GM11168 (cell line): ENCODE results near the gene BIN1.

Experiments used
- in situ Hi-C: fragments of 300-500 bp; cut with MboI; formaldehyde crosslinking; loops from one replicate; pipeline ENCODE4 v1.12.0; 2022; ENCODE audit warnings: low sequenced_read_pairs; ENCODE audit not compliant: unreplicated experiment

The BIN1 gene, protein sequence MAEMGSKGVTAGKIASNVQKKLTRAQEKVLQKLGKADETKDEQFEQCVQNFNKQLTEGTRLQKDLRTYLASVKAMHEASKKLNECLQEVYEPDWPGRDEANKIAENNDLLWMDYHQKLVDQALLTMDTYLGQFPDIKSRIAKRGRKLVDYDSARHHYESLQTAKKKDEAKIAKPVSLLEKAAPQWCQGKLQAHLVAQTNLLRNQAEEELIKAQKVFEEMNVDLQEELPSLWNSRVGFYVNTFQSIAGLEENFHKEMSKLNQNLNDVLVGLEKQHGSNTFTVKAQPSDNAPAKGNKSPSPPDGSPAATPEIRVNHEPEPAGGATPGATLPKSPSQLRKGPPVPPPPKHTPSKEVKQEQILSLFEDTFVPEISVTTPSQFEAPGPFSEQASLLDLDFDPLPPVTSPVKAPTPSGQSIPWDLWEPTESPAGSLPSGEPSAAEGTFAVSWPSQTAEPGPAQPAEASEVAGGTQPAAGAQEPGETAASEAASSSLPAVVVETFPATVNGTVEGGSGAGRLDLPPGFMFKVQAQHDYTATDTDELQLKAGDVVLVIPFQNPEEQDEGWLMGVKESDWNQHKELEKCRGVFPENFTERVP

DNA sequence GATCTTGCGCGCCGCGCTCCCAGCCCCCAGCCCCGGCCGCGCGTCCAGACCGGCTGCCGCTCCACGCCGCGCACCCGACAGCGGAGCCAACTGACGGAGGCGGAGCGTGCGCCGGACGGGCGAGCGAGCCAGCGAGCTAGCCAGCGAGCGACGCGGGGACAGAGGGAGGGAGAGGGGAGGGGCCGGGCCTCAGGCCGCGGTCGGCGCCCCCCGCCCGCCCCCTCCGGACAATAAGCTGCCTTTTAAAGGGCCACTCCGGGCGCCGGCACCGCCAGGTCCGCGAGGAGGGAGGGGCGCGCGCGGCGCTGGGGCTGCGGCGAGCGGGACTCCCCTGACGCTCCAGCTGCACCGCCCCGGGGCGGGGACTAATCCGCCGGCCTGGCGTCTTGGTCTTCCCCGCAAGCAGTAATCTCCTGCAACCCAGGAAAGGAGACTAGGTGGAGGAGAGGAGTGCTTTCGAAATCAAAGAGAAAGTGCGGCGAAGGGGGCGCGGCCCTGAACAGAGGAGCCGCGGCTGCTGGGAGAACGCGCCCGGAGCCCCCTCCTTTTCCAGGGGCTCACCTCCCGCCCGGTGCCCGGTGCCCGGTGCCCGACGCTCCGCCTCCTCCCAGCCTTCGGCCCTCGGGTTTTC, at the start of gene BIN1:
BIN1 (minus strand) TSS at position 164 of the 631 bp plus-strand sequence. CDS start 211 bp downstream, outside the sequence.
- in situ Hi-C loops = no loop called here

DNA sequence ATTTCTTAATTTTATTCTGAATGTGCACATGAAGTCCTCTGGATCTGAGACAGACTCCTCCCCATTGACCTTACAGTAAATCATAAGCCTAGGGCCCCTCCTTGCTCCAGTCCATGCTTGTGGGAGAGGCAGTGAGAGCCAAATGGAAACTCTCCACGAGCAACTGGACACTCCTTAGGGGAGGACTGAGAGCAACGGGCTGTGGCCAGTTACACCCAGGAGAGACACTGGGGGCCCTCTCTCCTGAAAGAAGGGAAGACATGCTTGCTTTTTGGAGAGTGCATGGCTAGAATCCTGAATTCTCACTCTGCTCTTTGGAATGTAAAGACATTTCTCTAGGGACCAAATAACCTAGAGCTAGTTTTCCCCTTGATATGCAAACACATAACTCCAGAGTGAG, 49.0 kb upstream of the BIN1 start:
- in situ Hi-C loops = no loop called here

DNA sequence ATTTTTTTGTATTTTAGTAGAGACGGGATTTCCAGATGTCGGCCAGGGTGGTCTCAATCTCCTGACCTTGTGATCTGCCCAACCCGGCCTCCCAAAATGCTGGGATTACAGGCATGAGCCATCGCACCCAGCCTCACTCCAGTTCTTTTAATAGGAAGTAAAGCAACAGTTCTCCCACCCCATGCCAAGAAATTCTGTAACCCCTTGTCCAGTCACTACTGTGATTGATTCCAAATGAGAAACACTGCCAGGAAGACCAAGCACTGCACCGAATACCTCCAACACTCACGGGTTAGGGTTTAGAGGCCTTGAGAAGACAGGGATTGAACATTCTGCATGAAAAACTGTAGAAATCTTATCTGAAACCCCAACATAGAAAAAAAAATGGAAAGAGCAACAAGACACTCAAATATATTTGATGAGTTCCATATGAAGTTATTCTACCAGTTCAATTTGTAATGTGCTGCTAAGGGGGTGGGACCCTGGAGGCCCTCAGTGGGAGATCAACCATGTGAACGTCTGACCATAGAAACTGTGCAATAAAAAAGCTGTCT, 48.2 kb upstream of the BIN1 start:
- in situ Hi-C loops = no loop called here

DNA sequence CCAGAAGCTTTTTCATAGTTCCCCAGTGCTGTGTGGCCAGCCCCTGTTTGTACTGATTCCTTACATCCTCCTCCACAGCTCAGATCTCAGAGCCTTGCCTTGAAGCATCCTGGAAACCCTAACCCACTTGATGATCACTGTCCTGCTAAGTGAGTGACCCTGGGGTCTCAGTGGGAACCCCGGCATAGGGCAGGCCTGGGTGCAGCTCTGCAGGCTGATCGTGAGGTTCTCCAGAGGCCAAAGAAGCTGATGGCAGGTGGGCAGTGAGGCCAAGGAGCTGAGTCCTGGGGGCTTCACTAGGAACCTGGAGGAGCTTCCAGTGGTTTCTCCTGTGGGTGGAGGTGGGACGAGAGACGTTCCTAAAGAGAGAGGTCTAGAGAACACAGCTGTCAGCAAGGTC, 47.4 kb upstream of the BIN1 start:
- in situ Hi-C loops = no loop called here

DNA sequence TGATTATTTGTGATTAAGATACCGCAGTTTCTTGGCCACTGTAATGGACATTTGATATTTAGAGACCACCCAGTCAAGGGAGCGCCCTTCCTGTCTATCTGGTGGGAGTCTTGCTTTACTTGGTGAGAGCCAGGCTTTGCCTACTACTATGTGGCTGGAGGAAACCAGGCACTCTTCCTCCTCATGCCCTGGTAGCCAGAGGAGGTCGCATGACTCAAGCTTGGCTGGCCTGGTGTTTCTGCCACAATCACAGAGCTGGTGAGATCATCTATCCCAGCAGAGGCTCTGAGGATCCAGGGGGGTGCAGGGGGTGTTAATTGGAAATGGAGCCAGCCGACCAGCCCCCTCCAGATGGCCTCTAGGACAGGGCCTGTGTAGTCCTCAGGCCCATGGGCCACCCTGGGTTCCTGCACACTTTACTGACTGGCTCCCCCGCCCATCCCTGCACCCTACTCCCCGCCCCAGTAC, 46.8 kb upstream of the BIN1 start:
- in situ Hi-C loops = no loop called here

DNA sequence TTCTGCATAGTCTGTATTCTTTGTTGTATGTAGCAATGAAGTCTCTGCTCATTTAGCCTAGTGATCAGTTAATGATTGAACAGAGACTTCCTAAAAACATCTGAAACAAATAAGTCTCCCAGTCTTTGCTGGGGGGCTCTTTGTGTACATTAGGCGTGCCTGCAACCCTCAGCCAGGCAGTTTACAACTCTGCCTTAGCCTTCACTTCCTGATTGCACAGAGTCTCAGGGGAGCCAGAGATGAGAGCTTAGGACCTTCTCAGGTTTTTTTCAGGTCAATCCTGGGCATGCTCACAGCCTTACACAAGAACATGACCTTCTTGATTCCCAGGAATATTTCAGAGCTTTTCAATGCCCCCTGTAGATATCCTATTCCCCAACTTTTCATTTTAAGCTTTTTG, 44.0 kb upstream of the BIN1 start:
- in situ Hi-C loops = no loop called here

DNA sequence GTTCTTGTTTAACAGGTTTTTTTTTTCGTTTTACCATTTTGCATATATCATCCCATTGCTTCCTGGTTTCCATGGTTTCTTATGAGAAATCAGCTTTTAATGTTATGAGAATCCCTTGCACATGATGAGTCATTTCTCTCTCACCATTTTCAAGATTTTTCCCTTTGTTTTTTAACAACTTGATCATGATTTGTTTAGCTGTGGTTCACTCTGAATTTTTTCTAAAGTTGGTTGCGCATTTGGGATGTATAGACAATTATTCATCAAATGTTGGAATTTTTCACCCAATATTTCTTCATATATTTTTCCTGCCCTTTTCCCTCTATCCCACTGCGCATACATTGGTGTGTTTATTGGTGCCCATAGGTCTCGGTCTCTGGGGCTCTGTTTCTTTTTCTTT, 42.4 kb upstream of the BIN1 start:
- in situ Hi-C loops = no loop called here

DNA sequence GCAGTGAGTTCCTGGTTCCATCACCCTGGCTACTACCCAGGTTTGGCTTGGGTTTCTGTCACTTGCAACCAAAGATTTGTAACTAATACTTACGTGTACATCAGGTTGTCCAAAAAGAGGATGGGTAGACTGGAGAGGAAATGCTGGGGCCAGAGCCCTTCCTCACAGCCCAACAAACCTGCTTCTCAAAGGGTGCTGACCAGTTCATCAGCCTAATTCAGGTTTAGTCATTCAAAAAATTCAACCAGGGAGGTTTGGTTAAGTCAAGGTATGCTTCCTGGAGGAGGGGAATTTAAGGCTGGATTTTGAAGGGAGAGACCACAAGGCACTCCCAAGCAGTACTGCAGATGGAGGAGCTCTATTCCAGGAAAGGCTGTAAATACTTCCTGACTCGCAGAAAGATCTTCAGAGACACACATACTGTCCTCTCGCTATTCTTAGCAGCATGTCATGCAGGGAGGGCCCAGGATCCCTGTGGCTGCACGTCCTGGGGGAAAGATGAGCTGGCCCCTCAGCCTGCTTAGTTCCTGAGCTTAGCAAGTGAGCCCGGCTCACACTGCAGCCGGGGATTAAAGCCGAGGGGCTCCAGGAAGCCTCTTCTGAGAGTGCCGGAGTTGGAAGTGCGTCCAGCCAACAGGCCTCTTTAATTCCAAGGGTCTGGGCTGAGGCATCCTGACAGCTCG, 40.0 kb upstream of the BIN1 start:
- in situ Hi-C loops = no loop called here

DNA sequence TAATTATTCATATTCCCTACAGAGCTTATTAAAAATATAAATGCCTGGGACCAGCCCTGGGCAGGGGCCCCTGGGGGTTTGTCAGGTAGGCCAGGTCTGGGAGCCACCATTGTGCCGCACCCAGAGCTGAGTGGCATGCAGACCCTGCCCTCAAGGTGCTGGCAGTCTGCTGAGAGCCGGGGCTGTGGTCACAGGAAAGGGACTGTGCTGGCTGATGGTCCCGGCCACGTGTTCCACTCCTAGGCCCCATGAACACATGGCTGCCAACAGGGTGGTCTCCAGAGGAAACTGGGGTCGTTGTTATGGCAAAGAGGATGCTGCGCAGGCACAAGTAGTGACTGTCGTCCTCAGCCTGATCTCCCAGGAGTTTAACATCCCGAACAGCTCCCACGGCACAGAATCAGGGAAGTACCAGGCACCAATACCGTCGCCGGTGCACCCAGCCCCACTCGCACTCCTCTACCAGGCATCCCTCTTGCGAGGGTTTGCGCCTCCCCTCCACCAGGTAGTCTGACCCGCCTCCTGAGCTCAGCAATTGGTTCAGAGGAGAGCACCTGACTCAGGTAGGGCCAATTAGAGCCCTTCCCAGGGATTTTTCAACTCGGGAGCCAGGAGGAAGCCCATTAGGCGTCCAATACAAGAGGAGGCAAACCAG, 39.2 kb upstream of the BIN1 start:
- in situ Hi-C loops = no loop called here

DNA sequence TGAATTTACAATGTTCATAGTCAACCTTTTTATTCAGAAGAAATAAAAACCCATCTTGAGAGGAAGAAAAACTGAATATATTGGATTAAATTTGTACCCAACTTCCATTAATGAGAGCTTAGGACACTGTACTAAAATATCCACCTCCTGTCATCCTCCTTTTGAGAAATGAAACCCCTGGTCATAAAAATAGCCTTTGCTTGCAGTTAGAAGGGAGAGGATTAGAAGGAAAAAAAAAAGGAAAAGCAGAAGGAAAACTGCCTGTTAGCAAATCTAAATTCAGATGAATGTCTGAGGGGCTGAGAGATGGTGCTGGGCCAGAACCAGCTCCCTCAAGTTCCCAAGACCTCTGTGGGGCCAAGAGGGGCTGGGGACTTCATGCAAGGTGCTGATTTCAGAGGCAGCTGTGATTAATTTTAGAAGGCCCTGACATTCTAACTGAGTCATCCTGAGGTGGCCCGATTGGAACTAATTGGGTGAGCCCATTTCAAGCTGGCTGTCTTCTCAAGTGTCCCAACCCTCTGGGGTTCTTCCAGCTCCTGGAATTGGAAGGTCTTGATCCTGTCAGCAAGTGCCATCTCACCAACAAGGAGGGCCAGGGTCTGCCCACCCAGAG, 38.4 kb upstream of the BIN1 start:
- in situ Hi-C loops = no loop called here

DNA sequence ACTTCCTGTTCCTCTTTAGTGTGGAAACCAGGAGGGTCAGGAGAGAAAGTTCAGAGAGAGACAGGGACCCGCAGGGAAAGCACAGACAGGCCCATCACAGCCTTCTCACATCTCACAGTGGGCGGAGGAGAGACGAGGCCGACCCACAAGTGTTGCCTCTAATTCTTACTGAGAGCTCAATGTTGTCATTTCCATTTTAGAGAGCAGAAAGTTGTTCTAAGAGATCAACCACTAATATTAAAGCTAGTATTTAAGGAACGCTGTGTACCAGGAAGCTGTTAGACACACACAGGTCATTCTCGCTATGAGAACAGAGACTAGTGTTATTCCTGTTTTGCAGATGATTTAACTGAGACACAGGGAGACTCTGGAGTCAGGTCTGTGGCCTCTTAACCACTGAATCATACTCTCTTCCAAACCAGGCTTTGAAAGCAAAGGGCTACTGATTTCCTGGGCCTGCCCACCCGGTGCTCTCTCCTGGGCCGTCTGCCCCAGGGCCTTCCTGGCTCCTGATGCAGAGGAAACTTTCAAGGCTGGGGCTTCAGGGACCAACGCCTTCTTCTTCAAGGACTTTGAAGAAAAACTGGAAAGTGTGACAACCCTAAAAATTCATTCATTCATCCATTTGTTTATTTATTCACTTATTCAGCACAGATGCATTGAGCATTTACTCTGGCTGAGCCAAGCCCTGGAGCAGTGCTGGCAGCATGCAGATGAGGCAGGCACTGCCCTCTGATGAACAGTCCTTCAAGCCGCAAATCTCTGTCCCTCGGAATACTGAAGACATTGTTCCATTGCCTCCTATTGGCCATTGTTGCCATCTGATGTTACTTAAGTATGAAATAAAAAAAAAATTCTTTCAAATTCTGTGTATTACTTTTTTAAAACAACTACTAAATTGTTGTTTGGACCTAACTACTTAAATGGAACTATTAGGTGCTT, 37.2 kb upstream of the BIN1 start:
- in situ Hi-C loops = no loop called here

DNA sequence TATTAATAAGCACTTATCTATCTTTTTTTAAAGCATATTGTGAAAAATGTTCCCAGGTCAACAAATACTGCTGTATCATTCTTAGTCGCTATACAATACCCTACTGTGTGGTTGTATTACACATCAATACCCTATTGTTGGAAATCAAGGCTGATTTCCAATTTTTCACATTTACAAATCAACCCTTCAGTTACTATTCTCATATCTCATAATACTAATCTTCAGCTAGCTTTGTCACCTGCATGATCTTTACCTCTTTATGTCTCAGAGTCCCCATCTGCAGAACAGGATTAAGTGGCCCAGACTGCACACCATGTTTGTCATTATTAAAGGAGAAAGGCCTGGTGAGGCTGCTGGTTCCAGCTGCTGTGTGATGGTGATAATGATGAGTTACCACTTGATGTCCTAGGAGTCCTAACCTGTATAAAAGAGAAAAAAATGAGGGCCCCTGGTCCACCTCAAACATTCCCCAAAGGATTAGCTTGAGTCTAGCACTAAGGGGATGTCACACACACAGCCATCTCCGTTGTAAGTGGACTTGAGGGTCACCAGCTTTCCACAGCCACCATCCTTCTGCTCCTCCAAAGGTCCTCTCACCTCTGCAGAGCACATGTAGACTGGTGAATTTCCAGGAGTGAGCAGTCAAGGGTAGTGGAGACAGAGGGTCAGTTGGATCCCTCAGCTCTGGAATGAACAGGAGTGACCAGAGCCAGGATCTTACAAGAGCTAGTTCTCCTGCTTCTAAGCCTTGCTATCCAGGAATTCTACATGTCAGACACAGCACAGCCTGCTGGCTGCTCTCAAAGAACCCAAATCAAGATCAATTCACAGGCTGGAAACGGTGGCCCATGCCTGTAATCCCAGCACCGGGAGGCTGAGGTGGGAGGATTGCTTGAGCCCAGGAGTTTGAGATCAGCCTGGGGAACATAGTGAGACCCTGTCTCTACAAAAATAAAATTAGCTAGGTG, 36.0 kb upstream of the BIN1 start:
- in situ Hi-C loops = no loop called here

DNA sequence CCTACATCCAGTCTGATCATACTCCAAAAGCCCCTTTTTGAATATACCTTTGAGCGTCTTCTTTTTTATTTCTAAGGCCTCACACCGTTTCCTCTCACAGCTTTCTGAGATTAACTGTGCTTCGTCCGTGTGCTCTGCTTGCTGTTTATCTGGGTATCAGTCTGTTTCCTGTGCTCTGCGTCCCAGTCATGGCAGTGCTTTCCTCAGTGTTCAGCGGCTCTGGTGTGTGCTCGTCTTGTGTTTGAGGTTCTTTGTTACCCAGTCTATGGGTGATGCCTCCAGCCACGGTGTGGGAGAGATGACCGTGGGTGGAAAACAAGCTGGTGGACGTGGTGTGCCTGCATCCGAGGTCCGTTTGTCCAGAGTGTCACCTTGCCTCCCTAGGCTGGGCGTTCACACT, 33.6 kb upstream of the BIN1 start:
- in situ Hi-C loops = no loop called here

DNA sequence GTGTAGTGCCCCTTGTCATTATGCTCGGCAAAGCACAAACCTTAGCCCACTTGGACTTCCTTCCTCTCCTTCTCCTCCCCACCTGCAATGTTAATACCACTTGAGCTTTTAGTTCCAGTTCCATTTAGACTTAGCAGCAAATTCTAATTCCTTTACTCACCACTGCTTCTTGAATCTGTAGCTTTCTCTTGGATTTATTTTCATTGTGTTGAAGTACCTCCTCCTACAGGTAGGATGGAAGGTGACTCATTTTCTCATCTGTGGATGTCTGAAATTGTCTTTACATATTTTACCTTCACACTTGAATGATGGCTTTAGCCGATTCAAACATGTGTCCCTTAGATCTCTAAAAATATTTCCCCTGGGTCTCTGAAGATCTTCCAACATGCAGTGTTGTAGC, 32.8 kb upstream of the BIN1 start:
- in situ Hi-C loops = no loop called here

DNA sequence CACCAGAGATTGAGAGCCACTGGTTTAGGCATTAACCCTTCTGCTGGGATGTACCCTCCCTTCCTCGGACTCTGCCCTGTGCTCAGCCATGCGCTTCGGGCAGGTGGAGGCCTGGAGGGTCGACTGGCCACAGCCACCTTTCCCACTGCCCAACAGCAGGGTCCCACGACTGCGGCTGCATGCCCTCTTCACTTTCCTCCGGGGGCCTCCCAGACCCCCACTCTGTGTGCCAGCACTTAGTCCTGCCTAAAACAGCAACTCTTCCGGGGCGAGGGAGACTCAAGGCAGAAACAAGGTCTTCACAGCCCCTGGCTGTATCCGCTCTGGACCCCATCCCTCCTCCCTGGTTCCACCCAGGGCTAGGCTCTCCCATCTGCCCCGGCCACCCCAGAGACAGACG, 31.3 kb upstream of the BIN1 start:
- in situ Hi-C loops = no loop called here

DNA sequence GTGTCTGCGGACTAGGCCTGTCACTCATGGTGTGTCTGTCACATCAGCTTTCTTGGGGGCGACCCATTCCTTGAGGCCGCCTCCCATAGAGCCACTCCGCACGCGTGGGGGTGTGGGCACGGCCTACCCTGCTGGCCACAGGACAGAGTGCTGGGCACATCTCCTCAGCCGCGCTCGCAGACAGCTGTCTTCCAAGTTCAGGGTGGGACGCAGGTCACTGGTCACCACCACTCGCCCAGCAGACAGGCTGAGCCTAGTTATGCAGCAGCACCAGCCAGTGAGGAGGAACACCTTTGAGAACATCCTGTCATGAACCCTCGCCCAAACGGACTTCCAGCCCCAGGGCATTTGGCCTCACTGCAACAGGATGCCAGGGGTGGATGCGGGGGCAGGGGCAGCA, 30.8 kb upstream of the BIN1 start:
- in situ Hi-C loops = no loop called here

DNA sequence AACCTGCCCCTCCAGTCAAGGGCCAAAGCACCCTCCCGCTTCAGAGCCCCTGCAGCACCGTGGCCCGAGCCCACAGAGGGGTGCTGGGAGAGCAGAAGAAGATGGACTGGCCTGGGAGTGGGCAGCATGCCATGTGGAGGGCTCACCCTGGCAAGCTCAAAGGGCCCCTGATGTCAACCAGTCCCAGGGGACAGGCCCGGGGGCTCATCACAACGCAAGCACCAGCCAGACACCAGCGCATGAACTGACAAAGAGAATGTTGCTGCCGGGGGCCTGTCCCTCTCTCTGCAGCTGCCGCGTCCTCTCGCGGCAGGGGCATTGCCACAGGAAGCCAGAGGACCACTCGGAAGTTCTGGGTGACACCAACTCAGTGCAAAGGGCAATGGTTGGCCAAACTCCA, 30.3 kb upstream of the BIN1 start:
- in situ Hi-C loops = no loop called here
